Measurements from ENCODE around the gene WNT4. TPM values are rescaled to one million over a fixed set of nuclear protein-coding genes. Genes with fewer than 3 reads are reported as not detected.
A peak's percentile ranks its signal among the peaks of the same experiment; 100 is the strongest.

Gene WNT4
- under 0.01 TPM for total RNA-seq

- no peak for DNase-seq (ENCODE audit: low read depth in 2 of 3, low spot score in 2 of 3)
These were observed at the start of gene WNT4 for GRCh38 chr1:22143065-22144033. WNT4 (minus strand) TSS chr1:22143097; CDS start chr1:22142922, 175 bp downstream.

GRCh38 chr1:22190731-22191130 is 47.8 kb upstream of the WNT4 start:
- no peak for DNase-seq (ENCODE audit: low read depth in 2 of 3, low spot score in 2 of 3)

DNA sequence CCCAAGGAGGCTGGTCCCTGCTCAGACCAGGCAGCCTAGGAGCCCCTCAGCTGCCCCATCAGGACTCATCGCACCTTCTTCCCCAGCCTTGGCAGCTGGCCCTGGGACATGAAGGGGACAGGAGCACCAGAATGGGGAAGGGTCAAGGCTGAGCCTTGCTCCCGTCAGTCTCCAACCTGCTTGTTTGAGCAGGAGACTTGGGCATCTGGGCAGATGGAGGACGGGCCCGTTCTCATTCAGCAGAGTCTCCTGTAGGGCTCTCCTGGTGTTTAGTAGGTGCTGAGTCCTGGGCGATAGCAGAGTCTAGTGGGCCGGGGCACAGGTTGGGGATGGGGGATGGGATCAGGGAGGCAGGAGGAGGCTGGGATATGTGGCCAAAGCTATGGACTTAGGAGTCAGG is 47.4 kb upstream of the WNT4 start:
- no peak for DNase-seq (ENCODE audit: low read depth in 2 of 3, low spot score in 2 of 3)

DNA sequence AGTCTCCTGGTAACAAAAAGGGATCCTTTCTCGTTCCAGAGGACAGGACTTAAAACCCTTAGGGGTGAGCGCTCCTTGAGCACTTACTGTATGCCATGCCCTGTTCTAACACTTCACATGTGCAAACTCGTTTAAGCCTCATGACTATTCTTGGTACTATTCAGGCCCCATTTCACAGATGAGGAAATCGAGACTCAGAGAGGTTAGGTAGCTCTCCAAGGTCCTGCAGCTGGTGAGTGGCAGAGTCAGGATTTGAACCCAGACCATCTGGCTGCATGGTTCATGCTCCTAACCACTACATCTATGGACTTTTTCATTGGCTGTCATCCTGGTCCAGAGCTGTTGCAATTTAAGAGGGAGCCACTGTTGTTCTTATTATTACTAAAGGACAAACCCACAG is 46.7 kb upstream of the WNT4 start:
- DNase-seq (ENCODE audit: low read depth in 2 of 3, low spot score in 2 of 3) = no peak

- DNase-seq (ENCODE audit: low read depth in 2 of 3, low spot score in 2 of 3) = no peak
These were observed 46.0 kb upstream of the WNT4 start for GRCh38 chr1:22188914-22189313.

DNA sequence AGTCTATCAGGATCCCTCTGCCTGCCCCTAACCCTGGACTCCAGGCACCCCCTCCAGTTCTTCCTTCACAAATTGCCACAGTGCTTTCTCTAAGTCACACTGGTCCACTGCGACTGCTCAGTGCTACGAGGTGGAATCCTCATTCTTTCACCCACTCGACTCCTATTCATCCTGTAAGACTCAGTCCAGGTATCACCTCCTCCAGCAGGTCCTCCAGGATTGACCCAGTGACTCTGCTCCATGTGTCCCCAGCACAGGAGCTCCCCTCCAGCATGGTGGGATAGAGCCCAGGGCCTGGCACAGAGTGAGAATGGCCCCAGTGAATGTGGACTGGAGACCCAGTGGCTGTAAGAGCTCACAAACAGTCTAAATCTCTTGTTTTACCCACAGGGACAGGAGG is 45.5 kb upstream of the WNT4 start:
- no peak for DNase-seq (ENCODE audit: low read depth in 2 of 3, low spot score in 2 of 3)

- DNase-seq (ENCODE audit: low read depth in 2 of 3, low spot score in 2 of 3) = no peak
These were observed 43.4 kb upstream of the WNT4 start for GRCh38 chr1:22186311-22186710.

DNA sequence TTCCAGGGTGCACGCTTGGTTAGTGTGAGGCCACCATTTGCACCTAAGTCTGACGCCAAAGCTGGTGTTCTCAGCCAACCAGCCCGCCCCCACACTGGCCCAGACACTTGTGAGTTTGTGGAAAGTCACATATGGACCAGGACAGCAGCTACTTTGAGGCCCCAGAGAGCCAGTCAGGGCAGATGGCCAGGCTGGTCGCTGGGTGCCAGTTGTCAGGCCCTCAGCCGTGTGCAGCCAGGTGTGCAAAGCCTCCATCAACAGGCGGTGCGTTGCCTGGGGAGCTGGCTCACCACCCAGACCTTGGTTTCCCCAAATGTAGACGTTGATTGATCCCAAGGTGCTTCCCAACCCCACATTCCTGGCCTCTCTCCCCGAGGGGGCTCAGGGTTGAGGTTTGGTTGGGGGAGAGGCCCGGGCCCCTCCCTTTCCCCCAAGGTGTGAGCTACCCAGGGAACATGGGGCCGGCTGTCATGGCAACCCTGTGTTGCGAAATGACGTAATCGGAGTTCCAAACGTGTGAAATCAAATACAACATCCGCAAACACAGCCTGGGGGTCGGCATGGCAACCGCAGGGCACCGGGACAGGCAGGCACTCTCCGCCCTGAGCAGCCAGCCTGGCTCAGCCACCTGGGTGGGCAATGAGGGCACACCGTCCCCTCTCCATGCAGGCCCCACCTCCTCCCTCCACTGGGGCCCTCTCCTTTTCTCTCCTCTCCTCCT is 42.2 kb upstream of the WNT4 start:
- DNase-seq (ENCODE audit: low read depth in 2 of 3, low spot score in 2 of 3) = peak in 2 of 3 donors; percentile 40 to 43

DNA sequence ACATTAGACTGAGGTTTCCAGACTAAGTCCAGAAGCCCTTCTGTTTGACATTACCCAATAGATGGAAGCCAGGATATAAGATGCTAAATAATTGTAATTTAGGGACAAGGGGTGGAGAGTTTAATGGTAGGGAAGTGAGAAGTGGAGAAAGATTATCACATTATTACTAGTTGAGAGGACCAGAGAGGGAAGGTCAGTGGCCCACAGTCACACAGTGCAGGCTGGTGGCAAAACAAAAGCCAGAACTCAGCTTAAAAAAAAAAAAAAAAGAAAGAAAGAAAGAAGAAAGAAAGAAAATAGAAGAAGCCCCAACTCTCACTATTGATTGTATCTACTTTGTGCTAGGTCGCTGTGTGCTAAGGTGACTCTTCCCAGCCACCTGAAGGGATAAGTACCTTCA is 41.6 kb upstream of the WNT4 start:
- no peak for DNase-seq (ENCODE audit: low read depth in 2 of 3, low spot score in 2 of 3)

DNA sequence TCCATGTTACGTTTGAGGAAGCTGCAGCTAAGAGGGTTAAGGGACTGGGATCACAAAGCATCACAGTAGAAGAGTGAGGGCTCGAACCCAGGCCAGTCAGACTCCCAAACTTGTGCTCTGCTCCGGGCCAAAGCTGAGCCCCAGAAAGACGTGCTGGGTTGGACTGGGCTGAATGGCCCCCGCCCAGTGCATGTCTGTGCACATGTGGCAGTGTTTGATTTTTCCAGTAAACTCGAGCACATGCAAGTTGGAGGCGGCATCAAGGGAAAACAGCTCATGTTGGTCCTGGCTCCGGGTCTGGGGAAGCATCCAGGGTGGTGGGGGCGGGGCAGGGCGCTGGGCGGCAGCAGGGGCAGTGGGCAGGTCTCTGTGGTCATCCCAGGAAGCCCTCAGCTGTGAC is 39.8 kb upstream of the WNT4 start:
- DNase-seq (ENCODE audit: low read depth in 2 of 3, low spot score in 2 of 3) = no peak

GRCh38 chr1:22179197-22179803 is 36.4 kb upstream of the WNT4 start:
- no peak for DNase-seq (ENCODE audit: low read depth in 2 of 3, low spot score in 2 of 3)

DNA sequence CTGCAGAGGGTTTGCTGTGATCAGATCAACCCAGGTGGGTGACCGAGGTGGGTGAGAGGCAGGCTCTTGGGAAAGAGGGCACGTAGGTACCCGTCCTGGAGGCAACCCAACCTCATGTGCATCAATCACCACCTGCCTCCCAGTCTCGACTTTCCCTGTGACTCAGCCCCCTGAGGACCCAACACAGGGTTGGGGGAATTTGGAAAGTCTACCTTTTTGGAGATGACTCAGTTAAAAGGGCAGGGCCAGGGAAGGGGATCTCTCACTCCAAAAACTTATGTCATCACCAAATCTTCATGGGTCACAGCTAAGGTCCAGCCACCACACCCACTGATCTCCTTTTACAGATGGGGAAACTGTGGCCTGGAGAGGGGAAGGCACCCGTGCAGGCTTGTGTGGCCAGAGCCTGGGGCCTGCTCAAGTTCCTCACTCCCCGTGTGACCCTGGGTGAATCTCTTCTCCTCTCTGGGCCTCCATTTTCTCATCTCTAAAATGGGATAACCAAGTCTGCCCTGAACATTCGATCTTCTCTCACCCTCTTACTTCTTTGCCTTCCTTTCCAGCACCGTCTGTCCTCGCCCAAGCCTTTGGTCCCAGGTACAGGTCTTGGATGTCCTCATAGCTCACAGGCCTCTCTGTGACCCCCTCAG is 34.6 kb upstream of the WNT4 start:
- no peak for DNase-seq (ENCODE audit: low read depth in 2 of 3, low spot score in 2 of 3)

DNA sequence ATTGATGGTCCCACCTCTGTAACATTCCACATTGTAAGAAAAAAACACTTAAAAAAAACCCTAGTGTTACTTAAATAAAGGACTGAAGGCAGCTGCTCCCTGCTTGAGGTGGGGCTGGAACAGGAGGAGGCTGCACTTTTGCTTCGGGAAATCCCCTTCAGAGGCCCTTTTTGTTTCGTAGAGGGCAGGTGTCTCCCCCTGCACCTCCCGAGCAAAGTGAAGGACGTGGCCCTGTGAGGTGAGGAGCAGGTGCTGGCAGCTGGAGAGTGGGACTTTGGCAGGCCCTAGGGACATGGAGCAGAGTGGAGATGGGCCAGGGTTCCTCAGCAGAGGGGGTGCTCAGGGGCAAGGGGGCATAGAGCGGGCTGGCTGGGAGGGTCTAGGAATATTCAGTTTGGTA is 33.4 kb upstream of the WNT4 start:
- DNase-seq (ENCODE audit: low read depth in 2 of 3, low spot score in 2 of 3) = no peak

DNA sequence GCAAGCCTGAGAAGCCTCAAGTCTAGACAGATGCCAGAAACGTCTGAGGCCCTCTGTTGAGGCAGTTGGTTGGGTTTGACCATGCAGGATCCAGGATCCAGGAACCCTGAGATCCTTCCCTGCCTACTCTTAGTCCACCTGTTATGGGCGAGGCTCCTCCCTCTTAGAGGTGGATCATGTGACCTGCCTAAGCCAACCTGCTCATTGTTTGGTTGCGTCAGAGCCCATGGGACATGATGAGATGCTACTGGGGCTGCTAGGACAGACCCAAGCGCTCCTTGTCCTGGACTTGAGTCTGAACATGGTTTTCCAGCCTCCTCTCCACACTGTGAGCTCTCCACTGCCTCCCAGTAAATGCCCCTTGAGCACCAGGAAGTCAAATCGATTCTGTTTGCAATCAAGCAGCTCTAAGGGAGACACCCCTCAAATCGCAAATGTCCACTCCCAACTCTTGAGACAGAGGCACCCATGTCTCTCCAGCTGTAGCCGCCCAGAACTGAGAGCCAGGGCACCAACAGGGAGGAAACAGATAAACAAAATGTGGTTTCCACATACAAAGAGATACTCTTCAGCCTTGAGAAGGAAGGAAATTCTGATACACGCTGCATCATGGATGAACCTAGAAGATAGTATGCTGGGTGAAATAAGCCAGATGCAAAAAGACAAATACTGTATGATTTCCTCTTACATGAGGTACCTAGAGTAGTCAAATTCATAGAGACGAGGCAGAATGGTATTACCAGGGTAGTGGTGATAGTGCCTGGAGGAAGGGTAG is 31.7 kb upstream of the WNT4 start:
- DNase-seq (ENCODE audit: low read depth in 2 of 3, low spot score in 2 of 3) = peak in 2 of 3 donors; percentile 18 to 44

GRCh38 chr1:22171951-22172715 is 29.2 kb upstream of the WNT4 start:
- DNase-seq (ENCODE audit: low read depth in 2 of 3, low spot score in 2 of 3) = no peak

DNA sequence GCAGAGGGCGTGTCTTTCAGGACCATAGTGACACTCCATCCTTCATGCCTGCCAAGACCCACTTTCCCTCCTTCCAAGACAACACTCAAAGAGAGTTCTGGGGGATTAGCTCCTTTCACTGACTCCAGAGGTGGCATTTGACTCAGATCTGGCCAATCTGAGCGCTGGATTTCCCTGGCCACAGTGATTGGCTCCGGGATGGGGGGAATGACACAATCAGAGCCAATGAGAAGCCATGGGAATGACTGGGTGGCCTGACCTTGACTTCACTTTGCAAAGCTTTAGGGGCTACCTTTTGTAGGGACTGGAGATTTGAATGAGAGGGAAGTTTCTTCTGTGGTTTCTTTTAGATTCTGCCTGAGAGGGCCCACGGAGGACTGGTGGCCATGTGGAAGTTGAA is 26.9 kb upstream of the WNT4 start:
- DNase-seq (ENCODE audit: low read depth in 2 of 3, low spot score in 2 of 3) = no peak

DNA sequence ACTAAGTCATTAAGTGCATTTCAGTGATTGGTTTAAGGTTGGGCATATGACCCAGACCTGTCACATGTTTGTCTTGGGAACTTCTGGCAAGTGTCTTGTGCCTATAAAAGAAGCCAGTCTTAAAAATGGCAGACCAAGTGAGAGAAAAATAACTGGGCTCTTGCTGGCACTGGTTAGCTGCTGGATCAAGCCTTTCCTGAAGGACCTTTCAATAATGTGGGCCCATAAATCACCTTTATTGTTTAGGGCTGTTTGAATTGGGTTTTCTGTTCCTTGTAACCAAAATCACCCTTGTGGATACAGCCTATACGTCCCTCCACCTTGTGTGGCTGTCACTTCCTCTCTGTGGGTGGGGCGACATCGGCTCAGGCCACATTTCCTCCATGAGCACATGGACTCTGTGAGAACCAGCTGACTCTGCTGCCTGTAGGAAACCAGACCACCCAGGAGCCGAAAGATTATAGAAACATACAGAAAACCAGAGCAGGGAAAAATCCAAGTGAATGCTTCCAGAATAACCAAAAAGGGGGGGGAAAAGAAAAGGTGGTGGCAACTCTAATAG is 25.6 kb upstream of the WNT4 start:
- DNase-seq (ENCODE audit: low read depth in 2 of 3, low spot score in 2 of 3) = no peak

DNA sequence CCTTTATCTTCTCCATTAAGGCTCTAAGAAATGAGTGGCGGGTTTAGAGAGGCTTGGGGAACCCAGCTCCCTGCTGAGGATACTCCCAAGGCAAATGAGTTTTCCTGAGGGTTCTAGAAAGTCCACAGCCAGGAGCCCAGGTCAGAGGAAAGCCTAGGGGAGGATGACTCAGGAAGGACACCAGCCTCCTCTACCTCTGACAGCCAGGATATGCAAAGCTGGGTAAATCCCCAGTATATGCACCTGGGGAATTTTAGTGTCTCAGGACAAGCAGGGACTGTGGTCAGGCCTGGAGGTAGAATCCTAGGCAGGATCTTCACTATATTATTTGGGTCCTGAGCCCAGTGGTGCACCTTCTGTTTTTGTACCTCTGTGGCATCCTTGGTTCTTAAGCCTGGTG is 23.5 kb upstream of the WNT4 start:
- DNase-seq (ENCODE audit: low read depth in 2 of 3, low spot score in 2 of 3) = no peak
